NCI-H526 (cell line): ENCODE measurements around the gene HECTD4.
A peak's percentile ranks its signal among the peaks of the same experiment; 100 is the strongest.
"Not testable (repeated sequence)": the region's sequence is repeated elsewhere in the genome, so short reads cannot be mapped to it uniquely, and the experiment has no call there.

Source experiments
- DNase-seq, 2 experiments: peaks; one replicate each; lab custom pipeline; 2025; lab: John Stamatoyannopoulos, UW

The HECTD4 gene

DNA sequence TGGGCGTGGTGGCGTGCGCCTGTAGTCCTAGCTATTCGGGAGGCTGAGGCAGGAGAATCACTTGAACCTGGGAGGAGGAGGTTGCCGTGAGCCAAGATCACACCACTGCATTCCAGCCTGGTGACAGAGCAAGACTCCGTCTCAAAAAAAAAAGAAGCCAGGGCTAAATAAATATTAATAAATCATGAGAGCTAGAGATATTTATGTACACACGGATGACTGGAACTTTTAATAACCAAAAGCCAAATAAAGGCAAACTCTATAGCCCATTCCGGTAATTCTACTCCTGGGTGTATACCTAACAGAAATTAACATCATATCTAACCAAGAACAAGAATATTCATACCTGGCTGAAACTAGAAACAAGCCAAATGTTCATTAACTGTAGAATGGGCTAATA, 264.5 kb downstream of the HECTD4 start:
- DNase-seq: no peak

DNA sequence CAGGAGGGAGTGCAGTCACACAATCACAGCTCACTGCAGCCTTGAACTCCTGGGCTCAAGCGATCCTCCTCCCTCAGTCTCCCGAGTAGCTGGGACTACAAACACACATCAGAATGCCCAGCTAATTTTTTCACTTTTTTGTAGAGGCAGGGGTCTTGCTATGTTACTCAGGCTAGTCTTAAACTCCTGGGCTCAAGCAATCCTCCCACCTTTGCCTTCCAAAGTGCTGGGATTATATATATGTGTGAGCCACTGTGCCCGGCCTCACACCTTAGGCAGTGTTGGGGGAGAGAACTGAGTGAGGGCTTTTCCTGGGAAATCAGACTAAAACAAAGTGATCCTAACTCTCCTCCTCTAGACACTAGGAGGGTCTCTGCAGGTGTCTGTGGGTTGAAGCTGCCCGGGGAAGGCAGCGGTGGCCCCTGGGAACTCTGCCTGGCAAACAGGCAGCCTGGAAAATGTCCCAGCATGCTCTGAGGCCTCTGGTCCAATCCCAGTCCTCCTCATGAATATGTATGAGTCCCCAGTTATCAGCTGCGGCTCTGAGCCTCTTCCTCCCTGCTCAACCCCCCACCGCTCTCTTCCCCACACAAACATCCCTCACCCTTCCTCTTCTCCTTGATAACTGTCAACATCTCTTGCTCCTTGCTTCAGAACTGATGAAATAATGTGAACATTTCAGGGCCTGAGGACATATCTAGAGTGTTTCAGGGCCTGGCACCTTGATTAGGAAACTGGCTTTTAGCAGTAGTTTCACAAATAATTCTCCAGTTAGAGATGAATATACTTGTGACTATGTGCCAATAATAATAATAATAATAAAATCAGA, 265.8 kb downstream of the HECTD4 start:
- DNase-seq: peak; percentile 15 to 61

DNA sequence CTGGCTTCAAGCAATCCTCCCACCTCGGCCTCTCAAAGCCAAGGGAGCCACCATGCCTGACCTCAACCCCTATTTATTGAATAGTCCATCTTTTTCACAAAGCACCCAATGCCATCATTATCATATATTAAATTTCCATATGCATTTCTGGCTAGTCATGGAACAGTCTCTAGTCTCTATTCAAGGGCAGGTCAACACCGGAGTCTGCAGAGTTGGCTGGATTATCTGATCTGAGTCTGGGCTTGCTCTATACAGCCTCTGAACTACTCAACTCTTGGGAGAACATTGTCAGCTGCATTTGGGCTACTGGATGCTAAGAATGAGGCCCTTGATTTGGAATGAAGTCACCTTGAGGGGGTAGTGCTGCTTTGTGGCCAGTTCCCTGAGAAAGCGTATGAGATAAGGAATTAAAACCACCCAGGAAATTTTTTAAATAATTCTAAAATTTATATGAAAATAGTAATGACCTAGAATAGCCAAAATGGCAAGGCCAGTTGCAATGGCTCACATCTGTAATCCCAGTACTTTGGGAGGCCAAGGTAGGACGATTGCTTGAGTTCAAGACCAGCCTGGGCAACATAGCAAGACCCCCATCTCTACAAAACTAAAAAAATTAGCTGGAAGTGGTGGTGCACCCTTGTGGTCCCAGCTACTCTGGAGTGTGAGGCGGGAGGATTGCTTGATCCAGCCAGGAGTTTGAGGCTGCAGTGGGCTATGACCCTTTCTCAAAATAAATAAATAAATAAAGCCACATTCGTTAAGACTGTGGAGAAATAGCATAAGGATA, 266.8 kb downstream of the HECTD4 start:
- DNase-seq: peak in 1 of 2 experiments; percentile 30

DNA sequence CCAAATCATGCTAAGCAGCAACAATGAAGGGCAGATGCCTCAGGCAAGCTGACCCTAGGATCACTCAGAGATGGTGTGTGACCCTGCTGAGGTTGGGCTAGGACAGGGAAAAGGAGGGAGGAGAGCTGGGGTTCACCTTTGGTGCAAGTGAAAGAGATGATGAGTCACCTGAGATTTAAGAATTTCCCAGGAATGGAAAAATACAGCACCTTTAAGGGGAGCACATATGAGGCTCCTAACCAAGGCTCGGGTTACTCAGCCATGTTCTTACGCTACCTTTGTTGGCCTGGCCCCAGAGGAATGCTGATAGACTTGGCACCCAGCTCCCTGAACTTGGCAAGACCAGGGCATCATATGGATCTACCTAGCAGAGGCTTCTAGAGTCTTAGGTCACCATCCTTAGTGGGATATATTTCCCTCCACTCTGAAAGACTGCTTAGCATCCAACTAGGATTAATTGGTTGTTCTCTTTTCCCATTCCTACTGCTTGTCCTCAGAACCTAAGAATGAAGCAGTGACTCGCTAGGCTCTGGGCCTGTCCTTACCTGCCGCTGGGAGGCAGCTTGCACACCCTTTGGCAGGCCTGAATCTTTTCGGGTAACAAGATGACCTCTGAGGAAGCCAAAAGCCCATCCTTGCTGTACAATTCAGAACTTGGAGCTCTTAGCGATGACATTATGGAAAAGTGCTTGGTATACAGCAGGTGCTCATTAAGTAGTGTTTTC, 269.7 kb downstream of the HECTD4 start:
- DNase-seq: no peak

DNA sequence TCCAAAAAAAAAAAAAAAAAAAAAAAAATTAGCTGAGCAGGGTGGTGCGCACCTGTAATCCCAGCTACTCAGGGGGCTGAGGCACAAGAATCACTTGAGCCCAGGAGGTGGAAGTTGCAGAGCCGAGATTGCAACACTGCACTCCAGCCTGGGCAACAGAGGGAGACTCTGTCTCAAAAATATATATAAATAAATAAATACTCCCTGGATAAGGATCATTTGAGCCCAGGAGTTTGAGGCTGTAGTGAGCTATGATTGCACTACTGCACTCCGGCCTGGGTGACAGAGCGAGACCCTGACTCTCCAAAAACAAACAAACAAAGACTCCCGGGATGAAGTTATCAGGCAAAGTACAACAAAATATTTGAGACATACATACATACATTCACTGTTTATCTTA, 270.3 kb downstream of the HECTD4 start:
- peak in 1 of 2 experiments; percentile 10 for DNase-seq

- not testable (repeated sequence) for DNase-seq
Observed at GRCh38 chr12:112110787-112111662, 271.2 kb downstream of the HECTD4 start.
